Colonic mucosa (tissue), 4 donors: ENCODE results near the gene P4HTM. TPM values are rescaled to one million over a fixed set of nuclear protein-coding genes. Genes with fewer than 3 reads are reported as not detected.

Source experiments
- DNase-seq: peaks from one replicate; pipeline ENCODE4 v3.0.0-alpha.2; 2020
- H3K27ac ChIP-seq: fragments of 200-600 bp; one replicate; pipeline ENCODE4 v1.8.0; 2021
- H3K27me3 ChIP-seq: fragments of 200-600 bp; one replicate; pipeline ENCODE4 v1.8.0; 2021
- H3K36me3 ChIP-seq: fragments of 200-600 bp; one replicate; pipeline ENCODE4 v1.8.0; 2021
- H3K4me1 ChIP-seq: fragments of 200-600 bp; one replicate; pipeline ENCODE4 v1.8.0; 2021; ENCODE audit warnings: mild to moderate bottlenecking
- H3K4me3 ChIP-seq: fragments of 200-600 bp; one replicate; pipeline ENCODE4 v1.8.0; 2021
- H3K9ac ChIP-seq, 2 donors: one replicate each; pipeline ENCODE4 v1.7.0; 2013; ENCODE audit warnings: control low read depth in 2 of 2, low read depth in 2 of 2, low read length in 2 of 2
- H3K9me3 ChIP-seq: fragments of 200-600 bp; one replicate; pipeline ENCODE4 v1.8.0; 2021
- intact Hi-C: fragments of 100-400 bp; cut with DNase I; formaldehyde crosslinking; loops from one replicate; pipeline ENCODE4 v1.14.1; 2022
- total RNA-seq, 2 donors: library from RNA; stranded (reverse); fragmentation: NEBNext Ultra II Directional in 1 of 2; extraction: Animal tissue kit (Norgen Biotek cat#: 25700) in 1 of 2; gene quantifications; one replicate each; pipeline ENCODE4 v1.2.1, GENCODE V29; 2021
- TF ChIP-seq, protein P1 (sequence below): fragments of 200-600 bp; IDR thresholded peaks from one replicate; pipeline ENCODE4 v1.8.0; 2022; ENCODE audit warnings: antibody characterized with exemption, mild to moderate bottlenecking
- donor health status: healthy.
- donor health status: DM: no; HTN: no; CAD: no.
- donor health status: DM: no; HTN: no; CAD: no.

The P4HTM gene
- total RNA-seq, 2 donors from 2014 or later: 34.9 to 73.9 TPM

DNA sequence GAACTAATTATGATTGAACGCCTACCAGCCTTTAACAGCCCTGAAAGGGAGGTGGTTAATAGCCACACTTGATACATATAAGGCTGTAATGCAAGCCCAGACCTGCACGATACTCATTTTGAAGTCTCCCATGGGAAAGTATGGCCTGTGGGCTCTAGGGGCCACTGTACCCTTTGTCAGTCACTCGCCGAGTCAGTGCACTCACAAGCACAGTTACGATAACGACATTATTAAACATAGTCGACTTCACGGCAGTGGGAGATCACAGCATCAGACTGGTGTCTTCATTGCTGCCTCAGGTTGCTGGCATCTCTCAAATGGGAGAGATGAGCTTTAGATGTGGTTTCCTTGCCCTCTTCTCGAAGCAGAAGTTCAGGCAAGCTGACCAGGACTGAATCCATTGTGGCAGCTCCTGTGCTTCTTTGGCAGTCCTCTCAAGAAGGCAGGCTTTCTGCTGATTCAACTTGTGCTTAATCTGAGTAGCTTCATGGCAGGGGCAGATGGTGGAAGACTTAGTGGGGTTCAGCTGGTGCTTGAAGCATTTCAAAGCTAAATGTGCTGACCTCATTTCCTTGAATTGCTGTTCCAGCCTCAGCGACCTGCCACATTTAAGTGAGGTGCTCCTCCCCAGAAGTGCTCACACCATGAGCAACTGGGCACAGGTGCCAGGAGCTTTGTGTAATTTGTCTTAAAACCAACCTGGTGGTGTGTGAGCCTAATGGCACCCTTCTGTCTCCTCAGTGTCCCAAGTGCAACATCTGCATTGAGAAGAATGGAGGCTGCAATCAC lies 15.8 kb upstream of the P4HTM start:
- no peak for DNase-seq
- TF ChIP-seq, protein P1, sequence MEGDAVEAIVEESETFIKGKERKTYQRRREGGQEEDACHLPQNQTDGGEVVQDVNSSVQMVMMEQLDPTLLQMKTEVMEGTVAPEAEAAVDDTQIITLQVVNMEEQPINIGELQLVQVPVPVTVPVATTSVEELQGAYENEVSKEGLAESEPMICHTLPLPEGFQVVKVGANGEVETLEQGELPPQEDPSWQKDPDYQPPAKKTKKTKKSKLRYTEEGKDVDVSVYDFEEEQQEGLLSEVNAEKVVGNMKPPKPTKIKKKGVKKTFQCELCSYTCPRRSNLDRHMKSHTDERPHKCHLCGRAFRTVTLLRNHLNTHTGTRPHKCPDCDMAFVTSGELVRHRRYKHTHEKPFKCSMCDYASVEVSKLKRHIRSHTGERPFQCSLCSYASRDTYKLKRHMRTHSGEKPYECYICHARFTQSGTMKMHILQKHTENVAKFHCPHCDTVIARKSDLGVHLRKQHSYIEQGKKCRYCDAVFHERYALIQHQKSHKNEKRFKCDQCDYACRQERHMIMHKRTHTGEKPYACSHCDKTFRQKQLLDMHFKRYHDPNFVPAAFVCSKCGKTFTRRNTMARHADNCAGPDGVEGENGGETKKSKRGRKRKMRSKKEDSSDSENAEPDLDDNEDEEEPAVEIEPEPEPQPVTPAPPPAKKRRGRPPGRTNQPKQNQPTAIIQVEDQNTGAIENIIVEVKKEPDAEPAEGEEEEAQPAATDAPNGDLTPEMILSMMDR: no peak

DNA sequence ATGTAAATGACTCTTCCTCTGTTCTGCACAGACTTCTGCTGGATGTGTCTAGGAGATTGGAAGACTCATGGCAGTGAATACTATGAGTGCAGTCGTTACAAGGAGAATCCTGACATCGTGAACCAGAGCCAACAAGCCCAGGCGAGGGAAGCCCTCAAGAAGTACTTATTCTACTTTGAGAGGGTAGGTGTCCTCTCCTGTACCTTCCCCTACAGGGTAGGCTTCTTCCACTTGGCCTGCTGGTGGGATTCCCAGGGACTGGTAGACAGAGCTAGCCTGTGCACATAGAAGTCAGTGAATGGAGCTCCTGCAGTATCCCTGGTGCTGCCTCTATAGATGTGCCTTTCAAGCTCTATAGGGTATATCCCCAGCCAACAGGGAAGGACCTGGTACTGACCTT lies 10.6 kb upstream of the P4HTM start:
- intact Hi-C loops: no loop called here
- H3K4me3 ChIP-seq: no peak overlapping the region
- DNase-seq: no peak
- no peaks in the 10 kb centered on the region for H3K4me1 ChIP-seq
- no peak overlapping the region for H3K27ac ChIP-seq
- no peak overlapping the region for H3K9ac ChIP-seq
- H3K9me3 ChIP-seq: no peaks in the 10 kb centered on the region
- H3K36me3 ChIP-seq: peaks cover 13% of the 10 kb centered on the region
- H3K27me3 ChIP-seq: no peaks in the 10 kb centered on the region
- TF ChIP-seq, protein P1: no peak

More for the DNA sequence above, 15.8 kb upstream of the P4HTM start:
- Histone ChIP-seq H3K27me3 (no peaks in the 10 kb centered on the region), H3K4me3 (no peak overlapping the region), H3K9me3 (no peaks in the 10 kb centered on the region), H3K4me1 (no peaks in the 10 kb centered on the region), H3K27ac (no peak overlapping the region), H3K36me3 (peaks cover 22% of the 10 kb centered on the region), H3K9ac (no peak overlapping the region)
- intact Hi-C loops: no loop called here

DNA sequence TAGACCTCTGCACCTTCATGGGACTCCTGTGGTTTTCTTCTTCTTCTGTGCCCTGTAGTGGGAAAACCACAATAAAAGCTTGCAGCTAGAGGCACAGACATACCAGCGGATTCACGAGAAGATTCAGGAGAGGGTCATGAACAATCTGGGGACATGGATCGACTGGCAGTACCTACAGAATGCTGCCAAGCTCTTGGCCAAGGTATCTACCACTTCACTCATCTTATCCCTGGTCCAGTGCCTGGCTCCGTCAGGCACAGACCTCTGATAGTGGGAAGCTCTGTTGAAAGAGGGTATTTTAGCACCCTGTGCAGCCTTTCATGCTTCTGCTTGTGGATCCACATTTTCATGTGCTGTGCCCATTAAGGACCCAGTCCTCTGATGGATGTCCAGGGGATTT lies 9.7 kb upstream of the P4HTM start:
- TF ChIP-seq, protein P1: no peak
- Histone ChIP-seq H3K27me3 (no peaks in the 10 kb centered on the region), H3K4me3 (no peak overlapping the region), H3K9ac (no peak overlapping the region), H3K9me3 (no peaks in the 10 kb centered on the region), H3K27ac (no peak overlapping the region), H3K4me1 (no peaks in the 10 kb centered on the region), H3K36me3 (peaks cover 12% of the 10 kb centered on the region)
- intact Hi-C loops: loop anchor here (10.0 kb wide), 1 partner anchor 115 kb away; the partner anchor contains the start of gene QRICH1
- DNase-seq: no peak

DNA sequence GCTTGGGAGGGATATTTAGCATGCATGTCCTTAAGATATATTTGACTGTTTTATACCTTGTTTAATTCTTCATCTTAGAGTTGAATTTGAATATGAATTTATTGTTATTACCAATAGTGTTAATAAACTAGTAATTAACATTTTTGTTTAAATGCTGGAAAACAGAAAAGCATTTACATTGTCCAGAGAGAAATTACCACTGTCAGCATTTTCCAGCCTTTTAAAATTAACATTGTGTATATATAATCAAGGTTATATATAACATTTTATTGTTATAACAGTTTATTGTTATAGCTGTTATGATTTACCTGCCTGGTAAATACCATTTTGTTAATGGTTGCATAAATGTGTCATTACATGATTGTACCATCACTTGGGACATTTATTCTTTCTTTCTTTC lies 8.0 kb upstream of the P4HTM start:
- H3K36me3 ChIP-seq: no peaks in the 10 kb centered on the region
- H3K9me3 ChIP-seq: no peaks in the 10 kb centered on the region
- H3K4me3 ChIP-seq: no peak overlapping the region
- no peak overlapping the region for H3K27ac ChIP-seq
- no peak for DNase-seq
- intact Hi-C loops: loop anchor here (10.0 kb wide), 1 partner anchor 113 kb away; the partner anchor contains the start of gene QRICH1
- TF ChIP-seq, protein P1: no peak
- H3K4me1 ChIP-seq: no peaks in the 10 kb centered on the region
- no peak overlapping the region for H3K9ac ChIP-seq
- H3K27me3 ChIP-seq: no peaks in the 10 kb centered on the region

DNA sequence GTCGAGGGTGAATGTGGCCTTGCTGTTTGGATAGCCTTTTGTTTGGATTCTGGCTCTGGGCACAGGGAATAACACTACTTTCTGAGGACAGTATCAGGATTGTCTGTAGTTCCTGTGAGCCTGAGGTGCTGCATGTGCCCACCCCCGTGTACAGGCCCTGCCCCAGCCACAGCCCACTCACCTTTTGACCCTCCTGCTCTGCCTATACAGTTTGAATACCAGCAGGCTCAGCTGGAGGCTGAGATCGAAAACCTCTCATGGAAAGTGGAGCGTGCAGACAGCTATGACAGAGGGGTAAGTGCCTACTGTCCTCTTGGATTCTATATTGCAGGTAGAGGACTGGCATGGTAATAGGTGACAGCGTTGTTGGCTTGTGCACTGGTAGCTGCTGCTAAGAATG lies 7.4 kb upstream of the P4HTM start:
- Histone ChIP-seq H3K4me3 (no peak overlapping the region), H3K4me1 (no peaks in the 10 kb centered on the region), H3K27me3 (no peaks in the 10 kb centered on the region), H3K9me3 (no peaks in the 10 kb centered on the region), H3K36me3 (no peaks in the 10 kb centered on the region), H3K9ac (no peak overlapping the region), H3K27ac (no peak overlapping the region)
- TF ChIP-seq, protein P1: no peak
- no peak for DNase-seq
- intact Hi-C loops: loop anchor here (10.0 kb wide), 1 partner anchor 112 kb away; the partner anchor contains the start of gene QRICH1
